Heart left ventricle (tissue), 16 donors: ENCODE data around the gene ATRNL1. TPM values are rescaled to one million over a fixed set of nuclear protein-coding genes. Genes with fewer than 3 reads are reported as not detected.

Experiments
- ATAC-seq, 4 donors: fragments of 200-7000 bp; cut with Tn5 transposase; one replicate each; pipeline ENCODE4 v1.9.1; 2020 to 2022; ENCODE audit warnings: moderate library complexity in 4 of 4, mild to moderate bottlenecking in 3 of 4, moderate number of reproducible peaks in 1 of 4
- DNase-seq, 5 donors: peaks; one replicate each; pipeline ENCODE4 v3.0.0-alpha.2; 2020
- H3K27ac ChIP-seq, 12 donors: fragments of 200-600 bp; sonication (generic) in 4 of 12; one replicate each; pipeline versions ENCODE4 v1.5.0 to v1.8.0; 2016 to 2022; ENCODE audit warnings: mild to moderate bottlenecking in 2 of 12
- H3K27me3 ChIP-seq, 9 donors: fragments of 200-600 bp; sonication (generic) in 2 of 9; one replicate each; pipeline versions ENCODE4 v1.5.1 to v1.8.0; 2016 to 2022; ENCODE audit warnings: mild to moderate bottlenecking in 3 of 9
- H3K36me3 ChIP-seq, 9 donors: fragments of 200-600 bp; sonication (generic) in 2 of 9; one replicate each; pipeline versions ENCODE4 v1.5.0 to v1.8.0; 2018 to 2022; ENCODE audit warnings: mild to moderate bottlenecking in 2 of 9
- H3K4me1 ChIP-seq, 12 donors: fragments of 200-600 bp; sonication (generic) in 4 of 12; one replicate each; pipeline versions ENCODE4 v1.5.0 to v1.8.0; 2016 to 2022; ENCODE audit warnings: mild to moderate bottlenecking in 3 of 12
- H3K4me3 ChIP-seq, 12 donors: fragments of 200-600 bp; sonication (generic) in 4 of 12; one replicate each; pipeline versions ENCODE4 v1.5.0 to v1.8.0; 2017 to 2022; ENCODE audit warnings: mild to moderate bottlenecking in 9 of 12, moderate library complexity in 4 of 12
- H3K9me3 ChIP-seq, 12 donors: fragments of 200-600 bp; sonication (generic) in 4 of 12; one replicate each; pipeline versions ENCODE4 v1.5.0 to v1.8.0; 2016 to 2022; ENCODE audit warnings: mild to moderate bottlenecking in 1 of 12
- POLR2A ChIP-seq, 2 donors: fragments of 450-650 bp; IDR thresholded peaks; one replicate each; pipeline ENCODE4 v1.6.1; 2017; ENCODE audit warnings: antibody characterized with exemption in 2 of 2, mild to moderate bottlenecking in 2 of 2, moderate library complexity in 2 of 2
- WGBS, 4 donors: extraction: QIAGEN DNeasy Blood & Tissue Kit in 2 of 4; methylation state at CpG; one replicate each; pipeline versions ENCODE4 v1.1.5 to v1.1.7; 2013 to 2018; 5-methylcytosine and 5-hydroxymethylcytosine counted together
- intact Hi-C, 10 donors: fragments of 100-400 bp; cut with DNase I; formaldehyde crosslinking; loops; one replicate each; pipeline versions ENCODE4 v1.11.1 to v1.14.2; 2022
- polyA plus RNA-seq, 2 donors: library from polyadenylated mRNA; stranded (reverse); fragments of 200-250 nt; gene quantifications; one replicate each; pipeline ENCODE4 v1.2.3, GENCODE V29; 2013
- total RNA-seq, 9 donors: library from RNA; depleted of rRNA in 2 of 9; stranded (reverse); fragments of >200 nt in 2 of 9; fragmentation: NEBNext Ultra II Directional in 3 of 9; extraction: Animal tissue kit (Norgen Biotek cat#: 25700) in 3 of 9; gene quantifications; one replicate each; pipeline versions ENCODE4 v1.1.0 to v1.2.4, GENCODE V29; 2016 to 2023
- TF ChIP-seq, protein P1 (sequence below), 12 donors: fragments of 200-600 bp; sonication (generic) in 4 of 12; IDR thresholded peaks; one replicate each; pipeline versions ENCODE4 v1.5.0 to v1.8.0; 2018 to 2022; ENCODE audit warnings: antibody characterized with exemption in 12 of 12, mild to moderate bottlenecking in 5 of 12
- donor health status: ischemic (EF 13 %, LVEDD 7.1; RV severe dilation, severe dysfunction).
- donor health status: healthy with polysubstance abuse.
- donor health status: DM: no; HTN: yes; CAD: no.
- donor health status: DM: no; HTN: no; CAD: no.
- donor health status: ischemic (EF 25% LVEDD 6.9; RV normal size, moderate dysfunction).
- donor health status: ischemic (EF 25% LVEDD 5.7; RV mildly dilated, moderate dysfunction).
- donor health status: healthy.
- donor health status: DM: yes; HTN: yes; CAD: no.
- donor health status: ischemic (EF 35%, LVEDD 5.7; RV mildly dilated, moderate dysfunction).
- donor health status: nonischemic (EF 11% LVEDD 7.7; RV severe dilation, severe dysfunction).
- donor health status: DM: yes; HTN: yes; CAD: no.
- donor health status: PGD.
- donor health status: ischemic (EF 29% LVEDD 5.4; RV normal size, mild dysfunction).
- donor health status: nonischemic (EF 23%, LVEDD 6.1; RV moderate dilation, normal function).

The ATRNL1 gene
- total and polyA plus RNA-seq, 11 donors: 0.13 to 28.5 (median 3.0) TPM

- DNase-seq: no peak
- H3K27ac ChIP-seq: no peak overlapping the region
- TF ChIP-seq POLR2A (IDR thresholded peaks at IDR 0.05): no peak
- TF ChIP-seq, protein P1, sequence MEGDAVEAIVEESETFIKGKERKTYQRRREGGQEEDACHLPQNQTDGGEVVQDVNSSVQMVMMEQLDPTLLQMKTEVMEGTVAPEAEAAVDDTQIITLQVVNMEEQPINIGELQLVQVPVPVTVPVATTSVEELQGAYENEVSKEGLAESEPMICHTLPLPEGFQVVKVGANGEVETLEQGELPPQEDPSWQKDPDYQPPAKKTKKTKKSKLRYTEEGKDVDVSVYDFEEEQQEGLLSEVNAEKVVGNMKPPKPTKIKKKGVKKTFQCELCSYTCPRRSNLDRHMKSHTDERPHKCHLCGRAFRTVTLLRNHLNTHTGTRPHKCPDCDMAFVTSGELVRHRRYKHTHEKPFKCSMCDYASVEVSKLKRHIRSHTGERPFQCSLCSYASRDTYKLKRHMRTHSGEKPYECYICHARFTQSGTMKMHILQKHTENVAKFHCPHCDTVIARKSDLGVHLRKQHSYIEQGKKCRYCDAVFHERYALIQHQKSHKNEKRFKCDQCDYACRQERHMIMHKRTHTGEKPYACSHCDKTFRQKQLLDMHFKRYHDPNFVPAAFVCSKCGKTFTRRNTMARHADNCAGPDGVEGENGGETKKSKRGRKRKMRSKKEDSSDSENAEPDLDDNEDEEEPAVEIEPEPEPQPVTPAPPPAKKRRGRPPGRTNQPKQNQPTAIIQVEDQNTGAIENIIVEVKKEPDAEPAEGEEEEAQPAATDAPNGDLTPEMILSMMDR (IDR thresholded peaks at IDR 0.05): no peak
- no peaks in the 10 kb centered on the region for H3K9me3 ChIP-seq
- no peak for ATAC-seq
- H3K4me3 ChIP-seq: no peak overlapping the region
- WGBS, 4 donors: 69 to 77% (median 70%) methylated on average over 1 of the region's 1 CpG
- intact Hi-C loops: no loop called here
- no peaks in the 10 kb centered on the region for H3K27me3 ChIP-seq
- no peaks in the 10 kb centered on the region for H3K36me3 ChIP-seq
- H3K4me1 ChIP-seq: no peaks in the 10 kb centered on the region
These were observed 116.0 kb downstream of the ATRNL1 start for GRCh38 chr10:115209133-115209532.

DNA sequence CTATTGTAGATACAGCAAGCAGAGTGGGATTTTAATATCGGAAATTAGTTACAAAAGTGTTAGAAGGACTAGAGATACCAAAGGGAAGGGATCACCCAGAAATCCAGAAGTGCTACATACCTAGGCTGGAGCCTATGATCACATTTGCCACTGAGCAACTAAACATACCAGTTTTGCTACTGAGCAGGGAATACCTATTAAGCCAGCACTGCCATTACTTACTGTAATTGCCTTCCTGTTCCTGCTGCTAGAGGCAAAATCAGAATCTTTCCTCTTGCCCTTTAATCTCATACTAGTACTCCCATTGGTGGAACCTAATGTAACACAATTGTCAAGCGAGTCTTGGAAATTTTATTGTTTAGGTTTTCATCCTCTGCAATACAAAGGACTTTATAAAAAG is 121.7 kb downstream of the ATRNL1 start:
- H3K27ac ChIP-seq: no peak overlapping the region
- ATAC-seq (no peak), DNase-seq (no peak)
- WGBS, 4 donors: 83 to 89% (median 86%) methylated on average over 2 of the region's 2 CpGs
- no peak overlapping the region for H3K4me3 ChIP-seq
- H3K4me1 ChIP-seq: no peaks in the 10 kb centered on the region
- H3K36me3 ChIP-seq: no peaks in the 10 kb centered on the region
- H3K27me3 ChIP-seq: no peaks in the 10 kb centered on the region
- no peaks in the 10 kb centered on the region for H3K9me3 ChIP-seq
- no peak for TF ChIP-seq POLR2A (IDR thresholded peaks at IDR 0.05)
- TF ChIP-seq, protein P1 (IDR thresholded peaks at IDR 0.05): no peak
- intact Hi-C loops: no loop called here

DNA sequence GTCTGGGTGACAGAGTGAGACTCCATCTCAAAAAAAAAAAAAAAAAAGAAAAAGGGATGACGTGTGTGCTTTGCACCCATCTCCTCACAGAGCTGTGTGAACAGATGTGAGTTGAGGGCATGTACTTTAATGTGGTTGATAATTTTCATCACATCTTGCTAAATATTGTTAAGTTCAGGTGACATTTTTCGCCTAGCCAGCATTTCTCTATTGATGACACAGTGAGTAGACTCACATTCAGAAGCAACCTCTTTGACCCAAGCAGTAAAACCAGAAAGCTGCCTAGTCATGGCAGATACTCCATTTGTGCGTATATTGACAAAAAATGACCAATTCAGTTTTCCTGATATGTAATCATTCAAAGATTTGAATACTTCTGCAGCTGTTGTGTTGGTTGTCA is 126.0 kb downstream of the ATRNL1 start:
- intact Hi-C loops: no loop called here
- ATAC-seq: no peak
- no peak for TF ChIP-seq POLR2A (IDR thresholded peaks at IDR 0.05)
- TF ChIP-seq, protein P1 (IDR thresholded peaks at IDR 0.05): no peak
- Histone ChIP-seq H3K4me1 (no peaks in the 10 kb centered on the region), H3K27me3 (no peaks in the 10 kb centered on the region), H3K4me3 (no peak overlapping the region), H3K36me3 (no peaks in the 10 kb centered on the region), H3K27ac (no peak overlapping the region), H3K9me3 (peaks cover 0 to 18% (median 0%) of the 10 kb centered on the region in 12 donors)
- no peak for DNase-seq
- 71 to 81% (median 78%) methylated on average over 3 of the region's 3 CpGs for WGBS, 4 donors

DNA sequence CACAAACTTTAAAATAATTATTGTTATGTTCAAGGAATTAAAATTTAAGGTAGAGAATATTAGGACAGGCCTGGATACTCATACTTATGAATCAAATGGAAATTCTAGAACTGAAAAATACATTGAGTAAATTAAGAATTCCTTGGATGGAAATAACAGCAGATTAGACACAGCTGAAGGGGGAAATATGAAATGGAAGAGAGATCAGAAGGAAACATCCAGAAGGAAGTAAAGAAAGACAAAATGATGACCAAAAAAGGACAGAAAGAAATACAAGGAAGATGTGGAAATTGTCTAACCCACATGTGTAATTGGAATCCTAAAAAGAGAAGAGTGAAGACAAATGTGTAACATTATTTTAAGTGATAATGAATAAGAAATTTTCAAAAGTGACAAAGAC is 128.9 kb downstream of the ATRNL1 start:
- DNase-seq (no peak), ATAC-seq (no peak)
- intact Hi-C loops: no loop called here
- no peak overlapping the region for H3K27ac ChIP-seq
- TF ChIP-seq POLR2A (IDR thresholded peaks at IDR 0.05): no peak
- TF ChIP-seq, protein P1 (IDR thresholded peaks at IDR 0.05): no peak
- H3K36me3 ChIP-seq: no peaks in the 10 kb centered on the region
- no peak overlapping the region for H3K4me3 ChIP-seq
- H3K9me3 ChIP-seq: peaks cover 0 to 18% (median 0%) of the 10 kb centered on the region in 12 donors
- no peaks in the 10 kb centered on the region for H3K4me1 ChIP-seq
- no peaks in the 10 kb centered on the region for H3K27me3 ChIP-seq
